Renal pelvis (tissue), 4 donors: ENCODE results near the gene ZNF474. TPM values are rescaled to one million over a fixed set of nuclear protein-coding genes. Genes with fewer than 3 reads are reported as not detected.

ENCODE experiments used
- DNase-seq: peaks from one replicate; pipeline ENCODE4 v3.0.0-alpha.2; 2013
- polyA plus RNA-seq, 3 donors: library from polyadenylated mRNA; unstranded; fragments of 120-200 nt; gene quantifications; one replicate each; pipeline ENCODE4 v1.2.1, GENCODE V29; 2013; ENCODE audit not compliant: insufficient read length in 3 of 3

ZNF474 gene
- polyA plus RNA-seq, 3 donors, result 0.49 to 0.74 (median 0.69) TPM

DNA sequence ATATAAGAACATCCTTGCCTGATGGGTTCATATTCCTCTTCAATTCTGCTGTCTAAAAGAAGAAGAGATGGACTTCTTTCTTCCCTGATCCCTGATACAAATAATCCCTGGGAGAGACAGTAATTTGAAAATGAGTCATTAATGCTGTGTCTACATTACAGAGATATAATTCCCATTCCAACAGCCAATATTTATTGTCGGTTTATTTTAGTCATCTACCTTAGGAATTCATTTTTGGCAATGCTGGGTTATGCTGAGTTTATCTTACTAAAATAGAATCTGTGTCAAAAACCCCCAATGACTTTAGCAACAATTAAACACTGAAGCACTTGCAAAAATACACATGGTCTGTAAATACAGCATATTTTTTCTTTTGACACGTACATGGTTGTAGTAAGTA is 23.9 kb downstream of the ZNF474 start:
- DNase-seq, result no peak

DNA sequence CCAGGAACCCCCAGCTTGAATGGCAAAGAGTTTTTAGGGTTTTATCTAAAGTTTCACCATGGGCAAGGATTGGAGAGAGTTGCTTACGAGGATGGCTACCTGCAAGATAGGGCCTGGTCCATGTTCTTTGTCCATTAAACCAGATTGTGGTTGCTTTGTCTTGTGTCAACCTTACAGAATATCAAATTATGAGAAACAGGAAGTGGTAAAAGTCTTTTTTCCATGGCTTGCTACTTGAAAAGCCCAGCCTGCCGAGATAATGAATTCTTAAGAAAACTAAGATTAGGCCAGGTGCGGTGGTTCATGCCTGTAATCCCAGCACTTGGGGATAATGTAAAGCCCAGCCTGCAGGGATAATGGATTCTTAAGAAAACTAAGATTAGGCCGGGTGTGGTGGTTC is 24.4 kb downstream of the ZNF474 start:
- DNase-seq, result no peak

DNA sequence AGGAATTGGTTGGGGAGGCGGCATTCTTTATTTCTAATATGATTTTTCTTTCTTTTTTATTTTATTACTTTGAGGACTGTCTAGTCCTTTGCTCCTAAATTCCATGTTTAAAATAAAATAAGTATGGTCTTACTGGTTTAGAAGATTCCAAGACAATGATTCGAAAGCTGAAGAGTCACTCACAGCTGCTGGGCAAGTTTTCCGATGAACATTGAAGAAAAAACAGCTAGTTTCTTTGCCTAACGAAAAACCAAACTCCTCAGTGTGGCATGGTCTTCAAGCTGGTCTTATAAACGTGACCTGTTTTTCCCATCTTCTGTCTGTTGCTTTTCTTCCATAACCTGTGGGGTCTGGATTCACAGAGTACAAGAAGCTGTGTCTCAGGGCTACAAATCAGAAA is 25.1 kb downstream of the ZNF474 start:
- no peak for DNase-seq

- no peak for DNase-seq
Observed at GRCh38 chr5:122154910-122155309, 25.6 kb downstream of the ZNF474 start.

DNA sequence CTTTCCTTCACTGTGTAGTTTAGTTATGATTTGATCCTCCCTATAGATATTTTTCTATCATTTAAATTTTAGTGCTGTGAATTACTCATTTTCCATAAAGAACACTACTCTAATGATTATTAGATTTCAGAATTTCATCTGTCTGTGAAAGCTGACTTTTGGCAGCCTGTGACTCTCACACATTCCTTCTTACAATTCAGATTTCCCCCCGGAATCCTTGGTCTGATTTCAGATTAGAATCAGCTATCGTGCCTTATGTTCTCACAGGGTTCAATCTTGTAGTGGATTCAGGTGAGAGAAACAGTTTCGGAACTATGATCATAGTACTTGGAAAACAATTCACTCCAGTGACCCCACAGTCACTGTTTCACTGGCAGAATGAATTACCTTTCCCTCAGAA is 26.2 kb downstream of the ZNF474 start:
- no peak for DNase-seq

DNA sequence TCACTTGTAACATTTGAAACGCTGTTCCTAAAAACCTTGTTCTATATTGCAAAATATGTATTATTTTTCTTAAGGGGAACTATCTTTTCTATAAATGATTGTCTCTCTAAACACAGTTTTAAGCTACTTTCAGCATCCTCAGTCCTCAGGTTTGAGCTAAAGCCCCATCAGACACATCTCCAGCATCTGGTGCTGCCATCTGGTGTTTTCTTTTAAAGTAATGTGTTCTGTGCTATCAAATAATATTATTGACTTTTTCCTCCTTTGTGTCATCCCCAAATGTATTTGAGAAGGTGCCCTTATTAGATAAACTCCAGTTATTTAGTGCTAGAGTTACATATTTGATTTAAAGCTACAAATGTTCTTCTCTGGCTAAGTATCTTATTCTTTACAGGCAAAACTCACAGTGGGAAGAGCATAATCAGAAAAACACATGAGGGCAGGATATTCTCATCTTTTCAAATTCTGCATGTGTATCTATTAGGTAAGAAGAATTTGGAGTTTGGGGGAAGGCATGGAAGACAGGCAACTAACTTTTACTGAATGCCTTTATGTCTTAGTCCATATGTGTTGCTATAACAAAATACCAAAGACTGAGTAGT is 27.5 kb downstream of the ZNF474 start:
- DNase-seq, result no peak

GRCh38 chr5:122162100-122162638 is 32.8 kb downstream of the ZNF474 start:
- DNase-seq, result no peak

- no peak for DNase-seq
Observed at GRCh38 chr5:122163121-122164069, 34.0 kb downstream of the ZNF474 start.

DNA sequence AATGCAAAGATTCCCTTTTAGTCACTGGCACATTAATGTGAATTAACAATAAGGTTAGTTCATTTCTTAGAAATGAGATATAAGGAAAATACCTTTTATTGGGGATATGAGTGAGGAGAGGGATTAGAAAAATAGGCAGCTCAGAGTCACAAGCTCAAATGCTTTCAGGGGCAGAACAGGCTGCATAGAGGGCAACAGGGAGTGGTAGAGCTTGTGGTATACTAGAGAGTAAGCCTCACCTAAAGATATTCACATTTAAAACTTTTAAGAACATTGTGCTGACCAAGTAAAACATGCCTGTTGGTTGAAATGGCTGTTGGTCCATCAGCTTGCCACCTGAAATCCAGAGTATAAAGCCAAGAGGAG is 34.7 kb downstream of the ZNF474 start:
- DNase-seq, result no peak

DNA sequence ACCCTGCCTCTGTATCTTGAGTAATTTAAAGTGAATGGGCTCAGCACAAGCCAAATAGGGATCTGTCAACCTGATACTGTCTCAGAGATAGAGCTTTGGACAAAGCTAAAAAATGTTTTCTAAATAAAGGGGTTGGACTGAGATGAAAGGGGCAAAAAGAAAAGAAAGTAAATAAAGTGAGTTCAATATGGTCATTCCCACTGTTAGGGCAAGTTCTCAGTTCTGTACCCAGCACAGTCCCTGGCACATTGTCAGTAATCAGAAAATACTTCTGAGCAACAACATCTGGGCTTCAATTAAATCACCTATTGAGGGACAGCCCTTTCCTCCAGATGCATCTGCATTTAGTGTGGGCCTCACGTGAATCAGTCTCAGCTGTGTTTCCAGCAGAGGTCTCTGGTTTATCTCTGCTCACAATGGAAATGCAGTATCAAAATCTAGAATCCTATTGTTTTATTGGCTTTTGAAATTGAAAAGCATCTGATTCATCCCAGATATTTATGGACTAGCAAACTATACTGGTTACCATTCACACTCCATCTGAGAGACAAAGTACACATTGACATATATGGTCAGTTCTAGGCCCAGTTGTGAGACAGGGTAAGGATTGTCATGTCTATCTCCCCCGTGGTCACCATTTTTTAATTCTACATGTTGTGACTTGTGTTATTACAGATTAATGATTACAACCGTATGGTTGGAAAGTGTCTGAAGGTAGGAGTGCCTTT is 35.6 kb downstream of the ZNF474 start:
- DNase-seq, result no peak

GRCh38 chr5:122165559-122166078 is 36.3 kb downstream of the ZNF474 start:
- no peak for DNase-seq

DNA sequence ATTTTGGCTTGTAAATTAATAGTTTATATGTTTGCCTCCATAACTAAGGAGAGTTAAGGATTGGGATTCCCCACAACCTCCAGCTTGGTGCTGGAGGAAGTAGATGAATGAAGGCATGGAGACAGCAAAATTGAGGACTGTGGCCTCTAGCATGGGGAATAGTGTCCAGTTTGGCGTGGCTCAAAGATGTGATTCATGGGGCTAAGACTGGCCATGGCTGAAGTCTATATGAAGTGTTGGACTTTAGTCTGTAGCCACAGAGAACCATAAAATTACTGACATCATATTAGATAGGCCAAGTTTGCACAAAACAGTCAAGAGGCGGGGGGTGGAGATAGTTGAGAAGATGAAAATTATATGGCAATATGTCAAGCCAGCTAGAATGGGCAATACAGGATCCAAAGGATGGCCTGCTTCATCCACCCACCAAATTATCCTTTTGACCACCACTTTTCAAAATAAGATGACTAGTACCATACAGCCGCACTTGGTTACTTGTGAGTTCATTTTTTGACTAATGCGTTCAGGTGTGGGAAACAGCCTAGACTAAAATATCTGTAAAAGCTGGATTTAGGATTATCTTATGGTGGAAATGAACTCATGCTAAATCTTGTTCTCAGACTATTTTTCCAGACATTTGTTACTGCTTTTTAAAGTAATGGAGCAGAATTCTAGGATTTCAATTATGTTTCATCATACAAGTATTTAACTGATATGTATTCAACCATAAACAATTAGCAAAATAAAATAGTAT is 40.2 kb downstream of the ZNF474 start:
- no peak for DNase-seq

- DNase-seq, result no peak
Observed at GRCh38 chr5:122170620-122171019, 41.3 kb downstream of the ZNF474 start.

DNA sequence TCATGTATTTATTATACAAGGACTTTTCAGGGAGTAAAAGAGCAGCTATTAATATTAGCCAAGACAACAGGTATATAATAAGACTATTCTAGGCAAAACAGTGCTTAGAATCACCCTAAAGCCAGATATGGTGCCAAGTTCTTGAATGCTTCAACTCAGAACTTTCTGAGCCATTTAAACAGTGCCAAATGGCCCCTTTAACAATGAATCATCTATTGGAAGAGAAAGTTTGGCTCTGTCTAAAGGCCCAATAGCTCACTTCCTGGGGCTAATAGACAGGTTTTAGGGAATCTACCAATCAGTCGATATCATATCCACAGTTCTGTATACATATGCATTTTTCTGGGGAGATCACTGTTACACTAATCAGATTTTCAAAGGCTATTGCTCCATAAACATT is 42.9 kb downstream of the ZNF474 start:
- no peak for DNase-seq

GRCh38 chr5:122173474-122174415 is 44.4 kb downstream of the ZNF474 start:
- no peak for DNase-seq

DNA sequence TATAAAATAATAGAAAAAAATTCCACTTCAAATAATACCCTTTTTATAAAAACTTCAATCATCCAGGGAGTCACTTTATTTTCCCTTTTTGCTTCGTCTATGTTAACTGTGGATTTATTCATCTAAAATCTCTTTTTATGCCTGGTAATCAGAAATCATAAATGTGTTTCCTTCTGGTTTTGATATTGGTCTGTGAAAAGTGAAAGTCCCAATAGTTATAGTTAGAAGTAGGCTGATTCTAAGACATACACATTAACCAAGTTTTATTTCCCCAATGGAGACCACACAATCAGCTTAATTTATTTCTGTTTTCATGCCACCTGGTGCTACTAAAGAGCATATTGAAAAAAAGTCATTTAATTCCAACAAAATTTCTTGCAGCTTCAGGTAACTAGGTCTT is 45.7 kb downstream of the ZNF474 start:
- no peak for DNase-seq

GRCh38 chr5:122175852-122176251 is 46.5 kb downstream of the ZNF474 start:
- DNase-seq, result no peak

GRCh38 chr5:122177161-122177560 is 47.8 kb downstream of the ZNF474 start:
- no peak for DNase-seq

DNA sequence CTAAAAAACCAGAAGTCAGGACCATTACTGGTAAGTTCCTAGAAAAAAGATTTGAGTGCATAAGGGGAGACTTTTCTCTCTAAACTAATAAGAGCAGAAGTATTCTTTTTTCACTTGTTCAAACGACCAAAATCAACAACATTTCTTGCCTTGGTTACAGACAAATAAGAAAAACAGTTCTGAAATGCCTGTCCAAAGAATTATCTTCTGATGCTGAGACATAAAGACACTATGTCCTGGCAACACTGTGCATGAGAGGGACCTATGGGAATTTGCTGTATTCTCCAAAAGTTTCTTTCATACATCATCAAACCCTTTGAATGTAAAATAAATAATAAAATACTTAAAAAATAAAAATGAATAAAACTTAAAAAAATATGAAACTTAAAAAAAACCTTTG is 50.4 kb downstream of the ZNF474 start:
- DNase-seq, result no peak

- no peak for DNase-seq
Observed at GRCh38 chr5:122180146-122180712, 50.9 kb downstream of the ZNF474 start.
